A204.1 (cell line): ENCODE results near the gene CPED1.

Source experiments
- FAIRE-seq: peaks from 2 replicates; lab custom pipeline; 2012; peaks lifted over from hg19 to GRCh38; lab: Jason Lieb, UNC

The CPED1 gene

DNA sequence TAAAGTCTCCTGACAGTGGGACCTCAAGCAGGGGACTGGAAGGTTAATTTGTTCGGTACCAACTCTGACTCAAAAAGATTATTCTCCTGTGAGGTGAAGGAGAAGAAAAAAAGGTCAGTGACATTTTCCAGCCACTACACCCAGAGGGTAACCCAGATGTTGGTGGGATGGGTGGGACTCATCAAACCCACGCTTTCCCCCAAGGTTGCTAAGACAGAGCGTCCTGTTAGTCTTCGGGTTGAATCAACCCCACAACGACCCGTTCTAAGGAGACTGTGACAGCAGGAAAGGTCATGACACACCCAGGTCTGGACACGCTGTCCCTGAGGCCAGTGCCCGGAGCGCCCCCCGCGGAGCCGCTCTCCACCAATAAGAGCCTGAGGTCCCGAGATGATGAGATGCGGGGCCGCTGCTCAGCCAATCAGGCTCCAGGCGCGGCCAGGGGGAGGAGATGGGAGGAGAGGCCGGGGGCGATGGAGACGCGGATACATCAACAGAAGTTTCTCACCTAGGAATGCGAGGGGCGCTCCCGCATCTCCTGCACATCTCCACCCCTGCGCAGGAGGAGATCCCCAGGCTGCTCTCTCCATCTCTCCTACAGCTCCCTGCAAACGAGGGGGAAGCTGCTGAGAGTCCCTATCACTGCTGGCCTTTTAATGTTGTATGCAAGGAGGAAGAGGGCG lies 340.1 kb downstream of the CPED1 start, which contains the start of gene WNT16:
Gene WNT16, plus strand, starts transcription at position 493 of the 683 bp plus-strand sequence. CDS start 293 bp downstream, outside the sequence.
- no peak for FAIRE-seq

DNA sequence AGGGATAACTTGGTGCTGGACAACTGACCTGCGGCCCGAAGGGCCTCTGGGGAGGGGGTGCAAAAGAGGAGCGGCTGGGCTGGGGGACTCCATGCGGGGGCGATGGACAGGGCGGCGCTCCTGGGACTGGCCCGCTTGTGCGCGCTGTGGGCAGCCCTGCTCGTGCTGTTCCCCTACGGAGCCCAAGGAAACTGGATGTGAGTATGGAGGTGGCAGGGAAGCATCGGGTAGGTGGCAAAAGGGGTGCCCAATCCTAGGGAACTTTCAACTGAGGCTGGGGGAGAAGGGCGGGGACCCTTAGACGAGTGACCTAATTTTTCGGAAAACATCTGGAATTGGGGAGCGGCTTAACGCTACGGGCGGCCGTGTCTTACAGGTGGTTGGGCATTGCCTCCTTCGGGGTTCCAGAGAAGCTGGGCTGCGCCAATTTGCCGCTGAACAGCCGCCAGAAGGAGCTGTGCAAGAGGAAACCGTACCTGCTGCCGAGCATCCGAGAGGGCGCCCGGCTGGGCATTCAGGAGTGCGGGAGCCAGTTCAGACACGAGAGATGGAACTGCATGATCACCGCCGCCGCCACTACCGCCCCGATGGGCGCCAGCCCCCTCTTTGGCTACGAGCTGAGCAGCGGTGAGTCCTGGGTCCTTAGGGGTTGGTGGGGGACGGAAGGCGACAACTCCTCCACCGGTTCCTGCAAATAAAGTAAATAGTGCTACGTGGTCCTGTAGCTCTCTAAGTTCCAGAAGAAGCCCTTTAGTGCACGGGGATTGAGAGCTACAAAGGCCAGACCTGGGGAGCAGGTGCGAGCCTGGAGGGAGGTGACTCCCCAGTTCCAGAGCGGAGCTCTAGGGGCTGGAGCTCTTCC lies 340.9 kb downstream of the CPED1 start:
- FAIRE-seq: no peak

DNA sequence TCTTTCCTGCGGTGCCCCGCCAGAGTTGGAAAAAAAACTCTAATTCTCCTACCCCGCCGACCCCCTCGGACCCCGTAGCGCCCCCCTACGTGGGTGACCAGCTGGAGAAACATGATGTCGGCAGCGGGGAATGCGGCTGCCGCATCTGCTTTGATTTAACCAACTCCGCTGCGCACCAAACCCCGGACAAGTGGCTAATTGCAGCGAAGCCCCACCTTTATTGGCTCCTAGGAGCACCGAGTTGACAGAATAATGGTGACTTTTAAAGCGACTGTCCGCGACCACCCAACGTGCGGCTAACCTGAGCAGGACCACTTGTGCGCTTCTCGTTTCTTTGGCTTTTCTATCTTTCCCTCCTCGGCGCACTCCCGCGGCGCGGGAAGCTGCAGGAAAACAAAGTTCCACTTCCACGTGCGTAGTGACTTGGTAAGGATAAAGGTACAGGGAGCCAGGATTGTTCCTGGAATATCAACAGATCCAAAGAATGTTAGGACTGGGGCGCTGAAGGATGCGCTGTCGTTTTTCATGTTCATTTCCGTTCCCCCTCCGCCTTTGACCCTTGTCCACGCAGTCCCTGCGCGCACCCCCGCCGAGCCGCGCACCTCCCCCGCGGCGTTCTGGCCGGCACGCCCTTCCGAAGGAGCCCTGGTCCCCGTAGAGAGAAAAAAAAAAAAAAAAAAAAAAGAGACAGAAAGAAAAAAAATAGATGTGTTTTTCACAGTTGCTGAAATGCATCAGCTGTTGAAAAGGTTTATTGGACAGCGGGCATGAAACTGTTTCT lies 341.7 kb downstream of the CPED1 start:
- FAIRE-seq: no peak

DNA sequence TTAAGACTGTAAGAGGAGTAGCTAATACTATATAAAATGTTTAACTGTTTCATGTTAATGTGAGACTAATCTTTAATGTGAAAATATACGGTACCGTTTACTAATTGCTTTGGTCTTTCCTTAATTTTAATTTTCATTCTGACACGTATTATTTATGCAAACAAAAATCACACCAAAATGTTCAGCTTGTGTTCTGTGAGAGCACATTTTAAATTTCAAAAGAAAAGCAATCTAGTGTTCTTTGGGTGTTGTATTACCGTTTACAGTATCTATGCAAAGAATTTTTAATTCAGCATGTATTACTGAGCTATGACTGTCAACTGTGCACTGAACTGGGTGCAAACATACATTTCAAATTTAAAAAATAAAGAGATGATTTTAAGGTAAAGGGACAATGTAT lies 342.5 kb downstream of the CPED1 start:
- no peak for FAIRE-seq

DNA sequence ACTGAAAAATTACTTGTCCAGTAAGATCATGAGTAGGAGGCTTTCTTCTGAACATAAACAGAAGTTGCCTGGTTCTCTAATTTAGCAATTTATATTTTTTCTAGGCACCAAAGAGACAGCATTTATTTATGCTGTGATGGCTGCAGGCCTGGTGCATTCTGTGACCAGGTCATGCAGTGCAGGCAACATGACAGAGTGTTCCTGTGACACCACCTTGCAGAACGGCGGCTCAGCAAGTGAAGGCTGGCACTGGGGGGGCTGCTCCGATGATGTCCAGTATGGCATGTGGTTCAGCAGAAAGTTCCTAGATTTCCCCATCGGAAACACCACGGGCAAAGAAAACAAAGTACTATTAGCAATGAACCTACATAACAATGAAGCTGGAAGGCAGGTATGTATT lies 343.1 kb downstream of the CPED1 start:
- no peak for FAIRE-seq

DNA sequence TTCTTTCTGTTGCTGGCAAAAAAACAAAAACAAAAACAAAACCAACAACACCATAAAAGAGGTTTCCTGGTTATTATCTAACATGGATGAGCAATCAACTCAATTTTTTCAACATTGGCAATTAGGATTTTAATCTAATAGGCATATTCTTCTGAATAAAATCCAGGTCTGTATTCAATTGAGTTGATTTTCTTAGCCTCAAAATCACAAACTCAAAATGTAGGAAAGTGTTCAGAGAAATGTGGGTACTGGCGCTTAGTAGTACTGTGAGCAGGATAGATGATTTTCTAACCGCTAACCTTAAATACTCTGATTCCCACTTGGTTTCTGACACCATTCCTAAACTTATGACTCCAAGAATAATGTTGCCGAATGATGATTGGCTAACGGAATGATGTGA lies 345.9 kb downstream of the CPED1 start:
- no peak for FAIRE-seq

DNA sequence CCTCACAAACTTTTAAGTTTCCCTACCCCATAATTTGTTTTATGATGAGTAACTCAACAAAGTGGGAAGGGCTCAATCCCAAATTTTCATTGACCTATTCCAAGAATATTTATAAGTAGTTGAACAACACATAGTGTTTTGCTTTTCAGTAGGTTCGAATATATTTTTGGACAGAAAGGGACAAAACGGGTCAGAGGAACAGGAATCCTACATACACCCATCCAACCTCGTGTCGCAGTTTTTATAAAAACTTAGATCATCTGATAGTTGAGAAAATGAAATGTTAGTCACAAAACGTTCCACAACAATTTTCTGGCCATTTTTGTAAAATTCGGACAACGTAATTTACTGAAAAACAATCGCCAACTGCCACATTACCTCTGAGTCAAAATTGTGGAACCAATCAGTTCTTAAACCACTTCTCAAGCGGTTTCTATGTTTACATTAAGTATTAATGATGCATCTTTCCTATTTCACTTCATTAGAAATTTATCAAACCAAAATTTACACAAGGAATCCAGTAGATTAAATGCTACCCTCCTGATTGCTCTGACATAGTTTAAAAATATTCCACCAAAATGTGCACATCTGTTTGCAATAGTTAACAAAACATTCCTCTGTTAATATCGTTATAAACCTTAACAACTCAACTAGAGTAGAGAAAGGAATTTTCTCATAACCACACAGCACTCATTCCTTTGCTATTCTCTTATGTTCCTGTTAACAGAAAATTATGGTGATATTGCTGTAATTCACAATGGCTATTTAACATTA lies 346.6 kb downstream of the CPED1 start:
- FAIRE-seq: no peak

DNA sequence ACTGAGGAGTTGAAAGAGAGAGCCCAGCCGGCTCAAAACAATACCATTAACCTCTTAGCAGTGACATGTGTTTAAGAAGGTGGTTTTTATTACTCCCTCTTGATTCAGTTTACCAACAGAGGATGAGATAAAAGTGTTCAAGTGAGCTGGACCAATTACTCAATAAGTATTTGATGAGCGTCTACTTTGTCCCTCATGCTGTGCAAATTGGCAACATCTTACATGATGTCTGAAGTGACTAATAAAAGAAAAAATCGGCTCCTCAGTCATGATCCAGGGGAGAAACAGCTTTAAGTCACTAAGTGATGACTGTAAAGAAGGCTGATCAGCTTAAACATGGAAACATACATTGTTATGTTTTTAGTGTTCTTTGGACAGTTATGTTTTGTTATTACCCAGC lies 348.1 kb downstream of the CPED1 start:
- FAIRE-seq: no peak

DNA sequence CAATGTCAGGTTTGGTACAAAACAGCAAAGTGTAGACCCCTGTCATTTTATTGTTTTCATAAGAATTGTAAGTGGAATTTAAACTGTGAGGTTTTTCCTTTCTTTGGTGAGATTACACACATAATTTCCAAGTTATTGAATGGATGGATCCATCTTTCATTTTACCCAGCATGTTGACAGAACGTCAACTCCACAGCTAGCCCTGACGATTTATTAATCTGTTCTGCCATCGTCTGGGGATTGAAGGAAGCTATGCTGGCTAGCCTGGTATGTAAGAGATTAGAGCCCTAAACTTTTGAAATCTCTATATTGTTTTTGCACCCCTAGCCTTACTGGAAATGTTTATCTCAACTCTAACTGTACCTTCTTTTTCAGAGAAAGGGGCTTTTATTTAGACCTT lies 348.9 kb downstream of the CPED1 start:
- FAIRE-seq: no peak

DNA sequence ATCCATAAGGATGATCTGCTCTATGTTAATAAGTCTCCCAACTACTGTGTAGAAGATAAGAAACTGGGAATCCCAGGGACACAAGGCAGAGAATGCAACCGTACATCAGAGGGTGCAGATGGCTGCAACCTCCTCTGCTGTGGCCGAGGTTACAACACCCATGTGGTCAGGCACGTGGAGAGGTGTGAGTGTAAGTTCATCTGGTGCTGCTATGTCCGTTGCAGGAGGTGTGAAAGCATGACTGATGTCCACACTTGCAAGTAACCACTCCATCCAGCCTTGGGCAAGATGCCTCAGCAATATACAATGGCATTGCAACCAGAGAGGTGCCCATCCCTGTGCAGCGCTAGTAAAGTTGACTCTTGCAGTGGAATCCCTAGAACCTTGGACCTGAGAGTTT lies 350.6 kb downstream of the CPED1 start:
- FAIRE-seq: no peak

DNA sequence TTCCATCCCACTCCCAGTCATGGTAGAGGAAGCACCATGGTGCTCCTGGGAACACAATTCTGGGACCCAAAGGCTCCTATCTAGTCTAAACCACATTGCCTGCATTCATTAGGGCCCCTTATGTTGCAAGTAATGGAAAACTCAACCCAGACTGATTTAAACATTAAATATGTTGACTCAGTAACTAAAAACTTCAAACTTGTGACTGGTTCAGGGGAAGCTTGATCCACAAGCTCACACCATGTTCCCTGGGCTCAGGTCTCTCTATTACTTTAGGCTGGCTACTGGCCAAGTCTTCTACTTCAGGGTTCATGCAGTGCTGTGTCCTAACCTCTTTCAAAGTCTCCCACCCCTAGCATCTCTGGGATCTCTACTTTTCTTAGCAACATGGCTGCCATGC lies 353.4 kb downstream of the CPED1 start:
- FAIRE-seq: no peak

DNA sequence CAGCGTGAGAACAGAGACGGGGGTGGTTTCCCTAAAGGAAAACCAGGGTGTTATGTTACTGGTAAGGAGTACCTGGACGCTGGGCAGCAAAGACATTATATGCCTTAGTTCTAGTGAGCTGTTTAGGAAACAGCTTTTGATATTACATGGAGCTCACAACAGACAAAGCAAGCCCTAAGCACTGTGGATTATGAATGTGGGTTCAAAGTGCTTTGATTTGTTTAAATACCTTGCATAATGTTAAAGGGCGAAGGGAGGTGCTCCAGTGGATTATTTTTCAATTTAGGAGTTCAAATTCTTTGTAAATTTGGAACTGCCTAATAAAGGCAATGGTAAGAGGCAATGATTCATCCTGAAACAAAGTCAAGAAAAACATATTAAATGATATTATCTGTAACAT lies 354.1 kb downstream of the CPED1 start:
- FAIRE-seq: no peak

DNA sequence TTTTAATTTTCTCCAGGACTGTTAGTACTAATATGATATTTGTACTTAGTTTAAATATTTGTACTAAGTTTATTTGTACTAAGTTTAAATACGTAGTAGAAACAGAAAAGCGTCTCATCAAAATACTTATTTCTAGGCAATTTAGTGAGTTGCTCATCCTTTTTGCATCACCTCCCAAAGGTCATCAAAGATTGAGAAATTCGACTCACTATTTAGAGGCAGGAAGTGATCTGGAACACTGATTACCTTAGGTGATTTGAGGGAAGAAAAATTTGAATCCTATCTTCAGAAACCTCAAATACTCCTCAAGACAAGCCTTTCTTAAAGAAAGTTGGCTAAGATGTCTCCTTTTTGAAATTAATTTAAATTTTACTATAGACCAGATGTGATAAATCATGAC lies 354.8 kb downstream of the CPED1 start:
- FAIRE-seq: no peak

DNA sequence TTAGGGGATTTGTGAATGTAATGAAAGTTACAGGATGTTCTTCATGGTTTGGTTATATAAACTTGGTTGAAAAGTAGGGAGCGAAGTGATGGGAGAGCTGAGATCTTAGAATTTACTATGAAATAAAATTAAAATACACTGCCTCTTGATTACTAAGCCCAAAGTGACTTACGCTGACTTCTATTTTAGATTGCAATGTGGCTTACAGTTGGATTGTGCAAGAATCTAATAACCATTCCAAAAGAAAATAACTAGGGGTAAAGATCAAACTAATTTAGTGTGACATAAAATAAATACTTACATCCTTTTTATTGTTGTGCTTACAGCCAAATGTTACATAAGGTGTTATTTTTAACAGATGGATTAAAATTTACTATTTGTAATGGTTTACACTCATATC lies 355.6 kb downstream of the CPED1 start:
- no peak for FAIRE-seq

DNA sequence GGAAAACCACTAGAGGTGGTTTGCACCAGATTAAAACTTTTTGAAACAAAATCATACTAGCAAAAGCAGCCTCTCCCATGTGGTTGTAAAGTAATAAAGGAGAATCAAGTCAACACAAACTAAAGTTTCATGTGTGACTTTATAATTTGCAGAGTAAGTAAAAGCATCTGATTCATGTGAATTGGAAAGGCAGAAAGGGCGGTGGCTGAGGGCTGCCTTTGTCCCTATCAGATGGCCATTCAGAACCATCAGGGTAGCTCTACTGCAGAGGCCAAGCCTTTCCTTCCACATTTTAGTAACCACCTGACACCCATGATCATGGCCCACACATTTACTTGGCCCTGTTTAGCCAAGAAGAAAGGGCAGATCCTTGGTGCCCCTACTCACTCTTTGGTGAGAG lies 356.0 kb downstream of the CPED1 start:
- FAIRE-seq: no peak
